ENCODE data around the gene CDK14. TPM values are rescaled to one million over a fixed set of nuclear protein-coding genes. Genes with fewer than 3 reads are reported as not detected.

The CDK14 gene
- 10 to 100 TPM; 45.3 to 53.8 TPM for total RNA-seq
- long read RNA-seq, donor 1, full-length matches to known transcripts: 2 of 11 reads
- long read RNA-seq, donor 1, partial matches to known transcripts: 1 of 11 reads
- long read RNA-seq, donor 1, other reads (novel, unspliced or antisense): 8 of 11 reads
- long read RNA-seq, donor 2, full-length matches to known transcripts: 6 of 14 reads
- long read RNA-seq, donor 2, partial matches to known transcripts: 2 of 14 reads
- long read RNA-seq, donor 2, other reads (novel, unspliced or antisense): 6 of 14 reads

GRCh38 chr7:90595801-90596670 lies at the start of gene CDK14:
Gene CDK14, plus strand, starts transcription at chr7:90596321. Its CDS starts 307 bp downstream, at chr7:90596628.
- DNase-seq (ENCODE audit: low spot score): peak; percentile 94
- intact Hi-C loops (cut with DNase I): no loop called here

GRCh38 chr7:90551036-90551435 lies 45.1 kb upstream of the CDK14 start:
- intact Hi-C loops (cut with DNase I): loop anchor here (10.0 kb wide), 1 partner anchor 484 kb away; no protein-coding TSS in a partner anchor
- DNase-seq (ENCODE audit: low spot score): no peak

- no peak for DNase-seq (ENCODE audit: low spot score)
- intact Hi-C loops (cut with DNase I): loop anchor here (10.0 kb wide), 1 partner anchor 482 kb away; no protein-coding TSS in a partner anchor
These were observed 43.6 kb upstream of the CDK14 start for GRCh38 chr7:90552521-90552920.

GRCh38 chr7:90560730-90561129 lies 35.4 kb upstream of the CDK14 start:
- DNase-seq (ENCODE audit: low spot score): no peak
- intact Hi-C loops (cut with DNase I): loop anchor here in 1 of 2 donors (5.0 kb wide), 1 partner anchor 1023 kb away; no protein-coding TSS in a partner anchor

DNA sequence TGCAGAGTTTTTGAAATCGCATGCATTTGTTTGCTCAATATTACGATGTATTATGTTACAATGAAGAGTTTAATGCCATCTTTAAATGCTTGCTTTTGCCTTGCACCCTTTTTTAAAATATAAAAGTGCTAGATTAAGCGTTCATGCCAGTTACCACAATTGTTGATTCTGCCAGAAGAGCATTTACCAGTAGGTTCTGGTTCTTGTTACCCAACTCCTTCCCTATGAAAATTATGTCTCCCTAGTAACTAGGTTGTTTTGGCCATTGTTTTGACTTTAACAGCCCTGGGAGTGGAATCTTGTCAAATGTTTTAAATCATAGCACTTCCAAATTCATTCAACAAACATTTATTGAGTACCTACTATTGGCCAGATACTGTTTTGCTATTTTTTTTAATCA lies 32.8 kb upstream of the CDK14 start:
- DNase-seq (ENCODE audit: low spot score): no peak

GRCh38 chr7:90564455-90564854 lies 31.7 kb upstream of the CDK14 start:
- intact Hi-C loops (cut with DNase I): loop anchor here in 1 of 2 donors (5.0 kb wide), 1 partner anchor 1027 kb away; no protein-coding TSS in a partner anchor
- DNase-seq (ENCODE audit: low spot score): no peak

More for the DNA sequence above, 32.8 kb upstream of the CDK14 start:
- intact Hi-C loops (cut with DNase I): loop anchor here in 1 of 2 donors (5.0 kb wide), 1 partner anchor 1026 kb away; no protein-coding TSS in a partner anchor

DNA sequence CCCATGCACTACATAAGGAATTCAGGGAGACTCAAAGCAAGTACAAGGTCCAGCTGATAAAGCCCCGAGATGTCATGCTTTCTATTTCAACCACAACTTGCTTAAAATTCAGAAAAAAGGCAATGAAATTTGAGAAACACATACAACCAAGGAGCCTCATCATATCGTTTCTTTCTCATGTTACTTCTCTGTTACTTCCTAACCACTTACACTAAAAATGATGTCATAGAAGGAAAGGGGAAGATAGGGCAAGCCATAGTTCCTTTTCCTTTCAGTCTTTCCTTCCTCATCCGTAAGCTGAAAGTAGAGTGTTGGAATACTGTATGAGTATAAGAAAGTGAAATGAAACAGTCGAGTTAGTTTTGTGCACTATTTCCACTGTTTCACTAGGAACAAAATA lies 27.9 kb upstream of the CDK14 start:
- intact Hi-C loops (cut with DNase I): no loop called here
- no peak for DNase-seq (ENCODE audit: low spot score)

- no peak for DNase-seq (ENCODE audit: low spot score)
- intact Hi-C loops (cut with DNase I): no loop called here
These were observed 26.8 kb upstream of the CDK14 start for GRCh38 chr7:90569368-90569767.

DNA sequence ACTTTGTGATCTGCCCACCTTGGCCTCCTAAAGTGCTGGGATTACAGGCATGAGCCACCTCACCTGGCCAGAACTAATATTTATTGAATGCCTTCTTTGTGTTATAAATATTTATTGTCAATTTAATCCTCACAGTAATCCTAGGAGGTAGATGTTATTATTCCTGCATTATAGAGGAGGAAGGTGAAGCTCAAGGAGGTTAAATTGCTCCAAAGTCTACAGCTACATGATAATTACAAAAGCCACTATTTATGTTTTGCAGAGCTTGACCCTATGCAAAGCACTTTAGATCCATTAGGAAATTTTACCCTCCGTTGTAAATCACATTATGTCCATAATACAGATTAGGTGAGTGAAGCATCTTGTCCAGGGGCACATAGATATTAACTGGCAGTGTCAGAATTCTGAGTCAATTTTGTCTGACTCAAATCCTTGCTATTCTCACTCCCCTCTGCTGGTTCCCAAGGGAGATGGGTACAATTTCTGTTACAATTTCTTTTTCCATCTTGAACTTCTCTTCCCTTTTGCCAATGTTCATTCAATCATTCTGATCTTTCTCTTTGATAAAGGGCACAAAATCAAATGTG lies 25.7 kb upstream of the CDK14 start:
- no peak for DNase-seq (ENCODE audit: low spot score)
- intact Hi-C loops (cut with DNase I): no loop called here

DNA sequence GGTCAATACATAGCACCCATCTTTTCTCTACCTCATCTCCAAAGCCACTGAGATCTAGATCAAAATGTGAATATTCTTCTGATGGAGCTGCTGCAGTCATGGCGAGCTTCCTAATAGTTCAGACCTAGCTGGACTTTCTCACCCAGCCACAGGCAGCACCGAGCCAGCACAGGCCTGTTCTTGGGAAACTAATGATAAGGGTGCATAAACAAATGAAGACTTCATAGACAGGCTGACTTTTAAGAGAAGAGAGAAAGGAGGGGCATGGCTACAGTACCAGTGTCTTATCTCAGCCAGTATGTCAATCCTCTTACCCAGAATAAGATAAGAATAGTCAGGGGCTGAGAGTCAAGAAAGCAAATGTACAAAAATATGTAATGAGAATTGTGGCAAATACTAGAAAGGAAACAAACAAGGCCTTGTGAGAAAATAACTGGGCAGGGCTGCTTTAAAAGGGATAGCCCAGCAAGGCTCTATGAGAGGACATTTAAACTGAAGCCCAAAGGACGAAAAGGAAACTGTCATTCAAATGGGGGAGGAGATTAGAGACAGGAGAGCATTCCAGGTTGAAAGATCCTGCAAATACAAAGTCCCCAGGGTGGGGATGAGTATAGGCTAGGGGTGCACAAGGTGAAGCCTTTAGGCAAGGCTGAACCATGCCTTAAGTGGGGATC lies 21.8 kb upstream of the CDK14 start:
- no peak for DNase-seq (ENCODE audit: low spot score)
- intact Hi-C loops (cut with DNase I): no loop called here

DNA sequence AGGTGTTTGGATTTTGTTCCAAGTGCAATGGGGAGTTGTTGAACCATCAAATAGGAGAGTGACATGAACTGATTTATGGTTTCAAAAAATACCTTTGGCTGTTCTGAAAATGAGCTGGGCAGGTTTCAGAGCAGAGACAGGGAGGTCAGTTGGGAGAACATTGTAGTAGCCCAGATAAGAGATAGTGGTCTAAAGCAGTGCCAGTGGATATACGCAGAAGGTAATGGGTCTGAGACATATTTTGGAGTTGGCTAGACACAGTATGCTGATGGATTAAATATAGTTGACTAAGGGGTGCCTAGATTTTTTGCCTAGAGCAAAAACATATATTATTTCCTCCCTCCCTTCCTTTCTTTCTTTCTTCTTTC lies 21.3 kb upstream of the CDK14 start:
- intact Hi-C loops (cut with DNase I): no loop called here

DNA sequence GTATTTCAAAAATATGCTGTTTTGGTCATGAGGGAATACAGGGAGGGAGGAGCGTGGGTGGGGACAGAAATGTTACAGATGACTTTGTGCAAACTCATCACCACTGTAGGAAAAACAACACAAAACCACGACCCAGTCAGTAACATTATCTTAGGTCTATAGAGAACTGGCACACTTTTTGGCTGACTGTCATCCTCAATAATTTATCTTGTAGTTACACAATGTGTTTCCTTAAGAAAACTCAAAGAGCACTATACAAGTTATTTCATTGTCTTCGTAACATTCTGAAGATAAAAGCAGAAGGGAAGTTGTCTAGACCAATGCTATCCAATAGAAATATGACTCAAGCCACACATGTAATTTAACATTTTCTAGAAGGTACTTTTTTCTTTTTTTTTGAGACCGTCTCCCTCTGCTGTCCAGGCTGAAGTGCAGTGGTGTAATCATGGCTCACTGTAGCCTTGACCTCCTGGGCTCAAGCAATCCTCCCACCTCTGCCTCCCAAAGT lies 16.9 kb upstream of the CDK14 start:
- intact Hi-C loops (cut with DNase I): no loop called here

More for the DNA sequence above, 21.3 kb upstream of the CDK14 start:
- DNase-seq (ENCODE audit: low spot score): no peak

DNA sequence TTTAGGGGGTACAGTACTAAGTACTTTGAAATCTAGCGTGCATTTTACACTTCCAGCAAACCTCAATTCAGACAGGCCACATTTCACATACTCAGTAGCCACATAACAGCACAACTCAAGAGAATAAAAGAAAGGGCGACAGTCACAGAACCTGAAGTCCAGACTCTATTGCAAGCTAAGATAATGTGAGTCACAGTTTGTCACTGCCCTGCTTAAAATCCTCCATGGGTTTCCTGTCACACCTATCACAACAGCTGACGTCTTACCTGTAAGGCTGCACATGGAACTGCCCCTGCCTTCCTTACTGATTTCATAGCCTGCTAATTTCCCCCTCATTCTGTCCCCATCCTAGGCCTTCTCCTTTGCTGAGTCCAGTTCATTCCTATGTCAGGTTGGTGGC lies 16.1 kb upstream of the CDK14 start:
- DNase-seq (ENCODE audit: low spot score): no peak
- intact Hi-C loops (cut with DNase I): no loop called here

More for the DNA sequence above, 16.9 kb upstream of the CDK14 start:
- DNase-seq (ENCODE audit: low spot score): no peak

DNA sequence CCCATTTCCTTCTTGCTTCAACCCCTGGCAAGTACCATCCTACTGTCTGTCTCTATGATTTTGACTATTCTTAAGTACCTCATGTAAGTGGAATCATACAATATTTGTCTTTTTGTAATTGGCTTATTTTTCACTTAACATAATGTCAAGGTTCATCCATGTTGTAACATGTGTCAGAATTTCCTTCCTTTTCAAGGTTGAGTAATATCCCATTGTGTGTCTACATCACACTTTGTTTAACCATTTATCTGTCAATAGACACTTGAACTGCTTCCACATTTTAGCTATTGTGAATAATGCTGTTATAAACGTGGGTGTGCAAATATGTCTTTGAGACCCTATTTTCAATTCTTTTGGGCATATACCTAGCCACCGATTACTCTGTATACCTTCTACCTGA lies 14.0 kb upstream of the CDK14 start:
- no peak for DNase-seq (ENCODE audit: low spot score)
- intact Hi-C loops (cut with DNase I): no loop called here

DNA sequence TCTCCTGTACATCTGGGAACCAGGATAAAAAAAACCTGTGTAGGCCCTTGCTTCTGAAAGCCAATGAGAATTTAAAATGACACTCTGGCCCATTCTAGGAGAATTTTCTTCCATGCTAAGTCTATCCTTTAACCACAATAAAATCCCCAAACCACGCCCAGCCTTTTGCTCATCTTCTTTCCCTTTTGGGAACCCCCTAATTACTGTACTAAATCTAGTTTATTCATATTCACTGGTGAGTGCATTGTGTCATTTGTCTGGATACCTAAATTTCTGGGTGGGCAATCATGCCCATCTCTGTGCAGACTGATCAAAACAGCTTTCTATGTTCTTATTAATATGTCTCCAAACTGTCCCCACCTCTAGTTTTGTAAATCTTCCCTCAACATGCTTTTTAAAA lies 11.7 kb upstream of the CDK14 start:
- no peak for DNase-seq (ENCODE audit: low spot score)
- intact Hi-C loops (cut with DNase I): no loop called here

DNA sequence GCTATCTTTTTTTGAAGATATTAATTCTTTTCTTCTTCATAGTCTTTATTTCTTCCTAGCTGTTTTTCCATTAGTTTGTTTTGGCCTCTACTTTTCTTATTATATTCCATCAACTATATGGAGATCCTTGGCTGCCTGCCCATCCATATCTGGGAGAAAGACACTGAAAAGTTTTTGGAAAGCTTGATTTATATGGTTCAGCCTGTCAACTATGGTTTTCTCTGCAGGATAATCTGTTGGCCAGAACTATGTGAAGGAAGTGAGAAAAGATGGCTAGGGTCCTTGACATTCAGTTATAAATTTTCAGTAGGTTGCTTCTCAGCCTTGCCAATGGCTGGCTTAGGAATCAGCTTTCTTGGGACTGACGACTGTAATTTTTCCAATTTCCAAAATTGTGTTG lies 10.0 kb upstream of the CDK14 start:
- intact Hi-C loops (cut with DNase I): no loop called here

DNA sequence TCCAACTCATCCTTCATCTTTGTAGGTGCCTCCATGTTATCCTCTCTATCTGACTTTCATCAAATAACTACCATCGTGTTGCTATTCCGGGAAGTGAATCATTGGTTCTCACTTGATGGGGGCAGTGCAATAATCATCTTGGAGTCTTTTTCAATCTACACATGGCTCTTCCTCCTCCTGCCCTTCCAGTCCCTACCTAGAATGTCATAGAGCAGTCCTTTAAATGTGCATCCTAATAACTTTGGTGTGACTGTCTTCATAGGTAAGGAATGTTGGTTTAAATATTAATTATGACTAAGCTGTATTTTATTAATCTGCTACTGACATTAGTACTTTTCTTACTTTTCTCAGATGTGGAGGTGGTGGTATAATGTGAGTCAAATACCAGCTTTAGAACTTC lies 8.4 kb upstream of the CDK14 start:
- intact Hi-C loops (cut with DNase I): no loop called here
- no peak for DNase-seq (ENCODE audit: low spot score)

More for the DNA sequence above, 10.0 kb upstream of the CDK14 start:
- DNase-seq (ENCODE audit: low spot score): no peak

- DNase-seq (ENCODE audit: low spot score): no peak
- intact Hi-C loops (cut with DNase I): no loop called here
These were observed 4.1 kb upstream of the CDK14 start for GRCh38 chr7:90592033-90592432.

GRCh38 chr7:90593205-90593604 lies 2.9 kb upstream of the CDK14 start:
- intact Hi-C loops (cut with DNase I): no loop called here

More at GRCh38 chr7:90593205-90593604, 2.9 kb upstream of the CDK14 start:
- no peak for DNase-seq (ENCODE audit: low spot score)

All from posterior vena cava (tissue), 2 donors.